ENCODE data around the gene ELAVL1. TPM values are rescaled to one million over a fixed set of nuclear protein-coding genes. Genes with fewer than 3 reads are reported as not detected.

Gene ELAVL1
- polyA plus RNA-seq (2012; ENCODE audit: low read depth, missing spikeins) = 42.5 TPM

DNA sequence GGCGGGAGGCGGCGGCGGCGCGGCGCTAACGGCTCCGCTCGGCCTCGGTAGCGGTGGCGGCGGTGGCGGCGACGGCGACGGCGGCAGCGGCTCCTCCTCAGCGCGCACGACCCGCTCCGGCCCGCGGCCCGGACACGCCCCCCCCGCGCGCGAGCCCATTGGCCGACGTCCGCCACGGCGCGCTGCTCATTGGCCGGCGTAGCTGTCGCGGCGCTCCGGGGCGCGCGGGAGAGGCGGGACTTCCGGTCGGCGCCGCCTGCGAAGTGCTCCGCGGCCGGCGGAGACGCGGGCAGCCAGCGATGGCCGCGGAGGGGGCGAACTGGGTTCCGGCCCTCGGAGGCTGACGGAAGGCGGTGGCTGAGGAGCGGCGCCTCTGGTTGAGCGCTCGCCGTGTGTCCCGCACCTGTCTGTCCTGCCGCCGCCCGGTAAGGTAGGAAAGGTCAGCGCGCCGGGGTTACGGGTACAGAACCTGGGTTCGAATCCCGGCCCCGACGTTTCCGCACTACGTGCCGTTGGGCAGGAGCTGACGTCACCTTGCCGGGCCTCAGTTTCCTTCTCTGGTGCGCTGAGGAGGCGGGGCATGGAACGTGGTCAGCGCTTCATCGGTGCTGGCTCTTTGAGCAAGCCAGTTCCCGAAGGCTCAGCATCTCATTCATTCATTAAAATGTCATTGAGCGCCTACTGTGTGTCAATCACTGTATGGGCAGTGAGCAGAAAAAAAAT, at the start of gene ELAVL1:
Gene ELAVL1, minus strand, starts transcription at position 108 of the 723 bp plus-strand sequence. CDS start 13,826 bp downstream, outside the sequence.
- peak; percentile 96 for DNase-seq (ENCODE audit: insufficient read length, low spot score)
- peak; percentile 97 for FAIRE-seq
- TF ChIP-seq PAX5 (IDR thresholded peaks at IDR 0.05; ENCODE audit: insufficient read depth, low read length, severe bottlenecking) (peak; percentile 2), SPI1 (IDR thresholded peaks at IDR 0.05; ENCODE audit: low read depth, low read length) (no peak), TAF1 (IDR thresholded peaks at IDR 0.05; ENCODE audit: low read depth, low read length) (peak; percentile 85), POLR2AphosphoS5 (IDR thresholded peaks at IDR 0.05; ENCODE audit: low read depth, low read length) (peak; percentile 83), POU2F2 (IDR thresholded peaks at IDR 0.05; ENCODE audit: low read depth, low read length) (0 out of 2 replicates have a peak, but pooled peaks have one; percentile 36), POLR2A (IDR thresholded peaks at IDR 0.05; ENCODE audit: low read depth, low read length) (peak; percentile 83)

- no peak for DNase-seq (ENCODE audit: insufficient read length, low spot score)
- FAIRE-seq = no peak
- TF ChIP-seq TAF1 (IDR thresholded peaks at IDR 0.05; ENCODE audit: low read depth, low read length) (no peak), POU2F2 (IDR thresholded peaks at IDR 0.05; ENCODE audit: low read depth, low read length) (no peak), POLR2A (IDR thresholded peaks at IDR 0.05; ENCODE audit: low read depth, low read length) (no peak), PAX5 (IDR thresholded peaks at IDR 0.05; ENCODE audit: insufficient read depth, low read length, severe bottlenecking) (no peak), SPI1 (IDR thresholded peaks at IDR 0.05; ENCODE audit: low read depth, low read length) (no peak), POLR2AphosphoS5 (IDR thresholded peaks at IDR 0.05; ENCODE audit: low read depth, low read length) (no peak)
Measured at GRCh38 chr19:8054169-8054568, 48.7 kb upstream of the ELAVL1 start.

GRCh38 chr19:8052464-8052859, 47.0 kb upstream of the ELAVL1 start, which contains the start of gene CCL25:
CCL25 (plus strand) TSS chr19:8052760; CDS start chr19:8053050, 290 bp downstream.
- no peak for FAIRE-seq
- no peak for TF ChIP-seq POLR2AphosphoS5 (IDR thresholded peaks at IDR 0.05; ENCODE audit: low read depth, low read length)
- no peak for TF ChIP-seq POLR2A (IDR thresholded peaks at IDR 0.05; ENCODE audit: low read depth, low read length)
- TF ChIP-seq TAF1 (IDR thresholded peaks at IDR 0.05; ENCODE audit: low read depth, low read length) = no peak
- TF ChIP-seq POU2F2 (IDR thresholded peaks at IDR 0.05; ENCODE audit: low read depth, low read length) = no peak
- DNase-seq (ENCODE audit: insufficient read length, low spot score) = no peak

- FAIRE-seq (peak; percentile 99), DNase-seq (ENCODE audit: insufficient read length, low spot score) (peak; percentile 89)
- TF ChIP-seq POLR2AphosphoS5 (IDR thresholded peaks at IDR 0.05; ENCODE audit: low read depth, low read length) = peak; percentile 41; the same call in 1 of the 2 replicates
- 0 out of 2 replicates have a peak, but pooled peaks have one; percentile 32 for TF ChIP-seq POLR2A (IDR thresholded peaks at IDR 0.05; ENCODE audit: low read depth, low read length)
- TF ChIP-seq TAF1 (IDR thresholded peaks at IDR 0.05; ENCODE audit: low read depth, low read length) = no peak
- no peak for TF ChIP-seq SPI1 (IDR thresholded peaks at IDR 0.05; ENCODE audit: low read depth, low read length)
- TF ChIP-seq PAX5 (IDR thresholded peaks at IDR 0.05; ENCODE audit: insufficient read depth, low read length, severe bottlenecking) = peak; percentile 64
- no peak for TF ChIP-seq POU2F2 (IDR thresholded peaks at IDR 0.05; ENCODE audit: low read depth, low read length)
Measured at GRCh38 chr19:8050274-8051096, 45.0 kb upstream of the ELAVL1 start.

- FAIRE-seq = no peak
- DNase-seq (ENCODE audit: insufficient read length, low spot score) = no peak
- TF ChIP-seq POU2F2 (IDR thresholded peaks at IDR 0.05; ENCODE audit: low read depth, low read length) = no peak
- TF ChIP-seq PAX5 (IDR thresholded peaks at IDR 0.05; ENCODE audit: insufficient read depth, low read length, severe bottlenecking) = no peak
- TF ChIP-seq SPI1 (IDR thresholded peaks at IDR 0.05; ENCODE audit: low read depth, low read length) = no peak
- no peak for TF ChIP-seq POLR2AphosphoS5 (IDR thresholded peaks at IDR 0.05; ENCODE audit: low read depth, low read length)
- no peak for TF ChIP-seq POLR2A (IDR thresholded peaks at IDR 0.05; ENCODE audit: low read depth, low read length)
- no peak for TF ChIP-seq TAF1 (IDR thresholded peaks at IDR 0.05; ENCODE audit: low read depth, low read length)
Measured at GRCh38 chr19:8046569-8047165, 41.2 kb upstream of the ELAVL1 start.

GRCh38 chr19:8045872-8046568, 40.6 kb upstream of the ELAVL1 start:
- no peak for DNase-seq (ENCODE audit: insufficient read length, low spot score)
- TF ChIP-seq POLR2AphosphoS5 (IDR thresholded peaks at IDR 0.05; ENCODE audit: low read depth, low read length) = no peak
- no peak for TF ChIP-seq POU2F2 (IDR thresholded peaks at IDR 0.05; ENCODE audit: low read depth, low read length)
- FAIRE-seq = no peak

GRCh38 chr19:8044018-8044417, 38.6 kb upstream of the ELAVL1 start:
- TF ChIP-seq SPI1 (IDR thresholded peaks at IDR 0.05; ENCODE audit: low read depth, low read length) = no peak
- no peak for TF ChIP-seq POLR2A (IDR thresholded peaks at IDR 0.05; ENCODE audit: low read depth, low read length)
- no peak for TF ChIP-seq TAF1 (IDR thresholded peaks at IDR 0.05; ENCODE audit: low read depth, low read length)
- TF ChIP-seq POLR2AphosphoS5 (IDR thresholded peaks at IDR 0.05; ENCODE audit: low read depth, low read length) = no peak
- TF ChIP-seq POU2F2 (IDR thresholded peaks at IDR 0.05; ENCODE audit: low read depth, low read length) = no peak
- TF ChIP-seq PAX5 (IDR thresholded peaks at IDR 0.05; ENCODE audit: insufficient read depth, low read length, severe bottlenecking) = no peak
- FAIRE-seq (no peak), DNase-seq (ENCODE audit: insufficient read length, low spot score) (no peak)

- DNase-seq (ENCODE audit: insufficient read length, low spot score) (no peak), FAIRE-seq (no peak)
- TF ChIP-seq POLR2A (IDR thresholded peaks at IDR 0.05; ENCODE audit: low read depth, low read length) (no peak), TAF1 (IDR thresholded peaks at IDR 0.05; ENCODE audit: low read depth, low read length) (no peak), PAX5 (IDR thresholded peaks at IDR 0.05; ENCODE audit: insufficient read depth, low read length, severe bottlenecking) (no peak), SPI1 (IDR thresholded peaks at IDR 0.05; ENCODE audit: low read depth, low read length) (no peak), POLR2AphosphoS5 (IDR thresholded peaks at IDR 0.05; ENCODE audit: low read depth, low read length) (no peak), POU2F2 (IDR thresholded peaks at IDR 0.05; ENCODE audit: low read depth, low read length) (no peak)
Measured at GRCh38 chr19:8042900-8043299, 37.5 kb upstream of the ELAVL1 start.

Data from GM12891 (cell line).